ENCODE measurements around the gene TNFAIP1.

DNA sequence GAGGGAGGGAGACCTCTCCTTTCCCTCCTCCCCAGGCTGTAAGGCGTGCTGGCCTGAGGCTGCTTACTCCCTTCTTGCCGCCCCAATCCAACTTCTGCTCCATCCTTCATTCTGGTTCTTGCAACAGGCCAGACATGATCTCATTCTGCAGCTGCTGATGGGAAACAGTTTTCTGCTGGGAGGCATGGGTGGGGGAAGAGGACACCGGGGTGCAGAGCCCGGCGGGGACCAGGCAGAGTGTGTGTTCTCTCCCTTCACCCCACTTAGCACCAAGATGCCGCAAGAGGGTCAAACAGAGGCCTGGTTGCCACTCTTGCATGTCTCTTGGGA, 37.3 kb downstream of the TNFAIP1 start:
- TF ChIP-seq TARDBP (IDR thresholded peaks at IDR 0.05) = no peak
- no peak for TF ChIP-seq FOXM1 (IDR thresholded peaks at IDR 0.05; ENCODE audit: borderline replicate concordance)
